SKM-1 (cell line): ENCODE data around the gene IL13.

ENCODE experiments used
- DNase-seq: peaks from one replicate; lab custom pipeline; 2025; ENCODE audit not compliant: unreplicated experiment; lab: John Stamatoyannopoulos, UW

Gene IL13

DNA sequence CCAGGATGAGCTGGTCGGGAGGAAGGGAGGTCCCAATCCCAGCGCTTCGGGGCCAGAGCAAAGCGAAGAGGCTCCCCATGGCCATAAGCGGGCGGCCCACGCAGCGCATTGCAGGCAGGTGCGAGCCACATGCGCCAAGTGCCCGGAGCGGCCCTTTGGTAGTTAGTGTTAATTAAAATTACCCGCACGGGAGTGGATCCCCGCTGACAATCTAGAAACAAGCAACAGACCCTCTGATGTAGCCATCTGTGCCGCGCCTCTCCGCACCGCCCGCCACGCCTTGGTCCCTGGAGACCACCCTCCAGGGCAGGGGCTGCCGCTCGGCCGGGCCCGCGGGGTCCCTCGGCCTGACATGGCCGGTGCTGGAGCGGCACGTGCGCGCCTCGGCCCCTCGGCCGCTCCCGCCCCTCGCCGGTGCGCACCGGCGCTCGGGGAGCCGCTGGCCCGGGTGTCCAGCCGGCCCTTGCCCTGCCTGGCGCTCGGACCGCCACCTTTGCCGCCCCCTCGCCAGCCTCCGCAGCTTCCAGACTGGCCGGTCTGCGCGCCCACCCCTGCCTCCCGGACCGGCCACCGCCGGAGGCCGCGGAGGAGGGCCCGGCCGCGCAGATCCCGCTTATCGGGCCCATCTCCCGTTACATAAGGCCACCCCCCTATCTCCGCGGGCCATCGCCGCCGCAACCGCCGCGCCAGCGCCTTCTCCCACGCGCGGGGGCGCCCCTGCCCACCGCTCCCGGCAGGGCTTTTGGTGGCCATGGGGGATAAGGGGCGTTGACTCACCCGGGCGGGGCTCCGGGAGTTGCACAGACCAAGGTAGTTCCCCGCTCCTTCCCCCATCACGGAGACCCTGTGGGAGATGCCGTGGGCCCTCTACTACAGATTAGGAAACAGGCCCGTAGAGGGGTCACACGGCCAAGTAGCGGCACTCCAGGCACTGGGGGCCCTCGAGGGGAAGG, 1.9 kb upstream of the IL13 start:
- no peak for DNase-seq

DNA sequence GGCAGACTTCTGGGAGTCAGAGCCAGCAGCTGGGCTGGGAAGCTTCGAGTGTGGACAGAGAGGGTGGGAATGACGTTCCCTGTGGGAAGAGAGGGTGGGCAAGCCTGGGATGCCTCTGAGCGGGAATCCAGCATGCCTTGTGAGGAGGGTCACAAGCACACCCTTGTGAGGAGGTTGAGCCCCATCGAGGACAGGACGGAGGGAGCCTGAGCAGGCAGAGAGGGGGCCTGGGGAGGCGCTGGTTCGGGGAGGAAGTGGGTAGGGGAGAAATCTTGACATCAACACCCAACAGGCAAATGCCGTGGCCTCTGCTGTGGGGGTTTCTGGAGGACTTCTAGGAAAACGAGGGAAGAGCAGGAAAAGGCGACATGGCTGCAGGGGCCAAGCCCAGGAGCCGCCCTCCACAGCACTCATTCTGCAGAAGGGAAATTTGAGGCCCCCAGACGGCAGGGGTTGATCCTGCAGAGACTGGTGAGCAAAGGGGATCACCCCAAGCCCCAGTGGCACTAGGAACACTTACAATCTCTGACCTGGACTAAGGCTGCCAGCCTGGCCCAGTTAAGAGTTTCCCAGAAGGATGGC, 1.1 kb upstream of the IL13 start:
- DNase-seq: no peak

DNA sequence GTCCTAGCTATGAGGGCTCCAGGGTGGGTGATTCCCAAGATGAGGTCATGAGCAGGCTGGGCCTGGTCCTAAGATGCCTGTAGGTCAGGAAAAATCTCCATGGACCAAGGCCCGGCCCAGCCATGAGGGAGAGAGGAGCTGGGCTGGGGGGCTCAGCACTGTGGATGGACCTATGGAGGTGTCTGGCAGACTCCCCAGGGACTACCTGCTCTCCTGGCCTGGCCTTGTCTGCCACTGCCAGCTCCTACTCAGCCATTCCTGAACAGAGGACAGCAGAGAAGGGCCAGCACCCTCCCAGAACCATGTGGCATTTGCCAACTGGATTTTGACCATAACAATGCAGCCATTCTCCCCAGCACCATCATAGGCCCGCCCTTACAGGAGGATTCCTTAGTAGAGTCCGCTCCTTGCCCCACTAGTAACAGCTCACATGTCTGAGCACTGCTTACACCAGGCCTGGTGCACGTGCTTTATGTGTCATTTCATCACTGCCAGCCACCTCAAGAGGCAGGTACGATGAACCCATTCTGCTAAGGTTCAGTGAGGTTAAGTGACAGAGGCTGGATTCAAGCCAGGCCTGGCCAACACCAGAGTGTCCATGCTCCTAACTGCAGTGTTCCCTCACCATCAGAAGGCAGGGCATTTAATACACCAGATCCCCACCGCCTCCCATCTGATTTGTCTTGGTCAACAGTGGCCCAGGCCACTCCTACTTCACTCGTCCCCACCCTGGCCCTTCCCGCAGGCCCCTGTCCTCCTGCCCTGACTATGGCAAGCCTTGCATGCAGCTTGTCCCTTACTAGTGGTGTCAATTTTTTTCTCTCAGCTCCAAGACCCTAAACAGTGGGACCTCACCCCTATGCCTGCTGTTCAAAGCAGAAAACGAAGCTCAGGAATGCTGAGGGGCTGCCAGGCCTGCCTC, 669 bp downstream of the IL13 start:
- no peak for DNase-seq

DNA sequence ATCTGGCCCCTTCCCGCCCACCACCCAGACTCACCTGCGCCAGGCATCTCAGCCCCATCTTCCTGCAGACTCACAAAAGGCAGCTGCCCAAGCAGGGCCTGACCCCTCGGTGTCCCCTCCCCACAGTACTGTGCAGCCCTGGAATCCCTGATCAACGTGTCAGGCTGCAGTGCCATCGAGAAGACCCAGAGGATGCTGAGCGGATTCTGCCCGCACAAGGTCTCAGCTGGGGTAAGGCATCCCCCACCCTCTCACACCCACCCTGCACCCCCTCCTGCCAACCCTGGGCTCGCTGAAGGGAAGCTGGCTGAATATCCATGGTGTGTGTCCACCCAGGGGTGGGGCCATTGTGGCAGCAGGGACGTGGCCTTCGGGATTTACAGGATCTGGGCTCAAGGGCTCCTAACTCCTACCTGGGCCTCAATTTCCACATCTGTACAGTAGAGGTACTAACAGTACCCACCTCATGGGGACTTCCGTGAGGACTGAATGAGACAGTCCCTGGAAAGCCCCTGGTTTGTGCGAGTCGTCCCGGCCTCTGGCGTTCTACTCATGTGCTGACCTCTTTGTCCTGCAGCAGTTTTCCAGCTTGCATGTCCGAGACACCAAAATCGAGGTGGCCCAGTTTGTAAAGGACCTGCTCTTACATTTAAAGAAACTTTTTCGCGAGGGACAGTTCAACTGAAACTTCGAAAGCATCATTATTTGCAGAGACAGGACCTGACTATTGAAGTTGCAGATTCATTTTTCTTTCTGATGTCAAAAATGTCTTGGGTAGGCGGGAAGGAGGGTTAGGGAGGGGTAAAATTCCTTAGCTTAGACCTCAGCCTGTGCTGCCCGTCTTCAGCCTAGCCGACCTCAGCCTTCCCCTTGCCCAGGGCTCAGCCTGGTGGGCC, 1.9 kb downstream of the IL13 start:
- DNase-seq: no peak

DNA sequence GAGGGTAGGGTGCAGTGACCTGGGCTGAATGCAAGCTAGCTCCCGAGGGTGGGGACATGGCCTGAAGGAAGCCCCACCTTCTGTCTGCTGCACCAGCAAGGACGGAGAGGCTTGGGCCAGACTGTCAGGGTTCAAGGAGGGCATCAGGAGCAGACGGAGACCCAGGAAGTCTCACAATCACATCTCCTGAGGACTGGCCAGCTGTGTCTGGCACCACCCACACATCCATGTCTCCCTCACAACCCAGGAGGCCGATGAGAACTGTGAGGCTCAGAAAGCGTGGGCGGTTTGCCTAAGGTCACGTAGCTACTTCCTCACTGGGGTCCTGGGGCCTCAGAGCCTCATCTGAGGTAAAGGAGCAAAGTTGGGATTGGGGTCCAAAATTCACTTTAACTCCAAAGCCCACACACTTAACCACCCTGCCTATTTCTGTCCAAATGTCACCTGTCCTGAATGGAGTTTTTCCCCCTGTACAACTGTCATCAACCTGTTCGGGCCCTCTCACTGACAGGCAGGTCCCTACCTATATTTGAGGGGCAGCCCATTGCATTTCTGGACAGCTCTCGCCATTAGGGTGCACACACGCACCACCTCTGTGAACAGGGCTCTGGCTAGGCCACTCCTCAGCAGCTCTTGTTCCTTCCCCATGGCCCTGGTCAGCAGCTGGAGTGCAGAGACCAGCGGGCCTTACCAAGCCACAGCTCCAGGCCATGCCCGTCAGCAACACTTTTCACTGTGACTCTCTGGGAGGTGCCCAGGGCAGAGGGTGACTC, 3.4 kb downstream of the IL13 start:
- DNase-seq: no peak

DNA sequence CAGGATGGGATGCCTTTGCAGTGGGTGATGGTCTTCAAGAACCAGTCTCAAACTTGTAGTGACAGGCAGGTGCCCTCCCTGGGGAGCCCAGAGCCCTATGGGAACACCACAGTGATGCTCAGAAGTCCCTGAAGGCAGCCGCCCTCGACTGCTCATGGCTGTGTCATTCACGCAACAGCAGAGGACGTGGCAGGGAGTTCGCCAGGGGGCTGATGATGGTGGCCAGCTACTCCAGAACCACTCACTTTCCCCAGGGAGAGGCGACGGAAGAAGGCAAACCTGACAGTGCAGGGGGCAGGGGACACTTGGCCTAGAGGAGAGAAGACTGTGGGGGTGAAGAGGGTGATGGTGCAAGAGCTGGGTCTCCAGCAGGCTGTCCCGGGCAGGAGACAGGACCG, 4.0 kb downstream of the IL13 start:
- DNase-seq: no peak

DNA sequence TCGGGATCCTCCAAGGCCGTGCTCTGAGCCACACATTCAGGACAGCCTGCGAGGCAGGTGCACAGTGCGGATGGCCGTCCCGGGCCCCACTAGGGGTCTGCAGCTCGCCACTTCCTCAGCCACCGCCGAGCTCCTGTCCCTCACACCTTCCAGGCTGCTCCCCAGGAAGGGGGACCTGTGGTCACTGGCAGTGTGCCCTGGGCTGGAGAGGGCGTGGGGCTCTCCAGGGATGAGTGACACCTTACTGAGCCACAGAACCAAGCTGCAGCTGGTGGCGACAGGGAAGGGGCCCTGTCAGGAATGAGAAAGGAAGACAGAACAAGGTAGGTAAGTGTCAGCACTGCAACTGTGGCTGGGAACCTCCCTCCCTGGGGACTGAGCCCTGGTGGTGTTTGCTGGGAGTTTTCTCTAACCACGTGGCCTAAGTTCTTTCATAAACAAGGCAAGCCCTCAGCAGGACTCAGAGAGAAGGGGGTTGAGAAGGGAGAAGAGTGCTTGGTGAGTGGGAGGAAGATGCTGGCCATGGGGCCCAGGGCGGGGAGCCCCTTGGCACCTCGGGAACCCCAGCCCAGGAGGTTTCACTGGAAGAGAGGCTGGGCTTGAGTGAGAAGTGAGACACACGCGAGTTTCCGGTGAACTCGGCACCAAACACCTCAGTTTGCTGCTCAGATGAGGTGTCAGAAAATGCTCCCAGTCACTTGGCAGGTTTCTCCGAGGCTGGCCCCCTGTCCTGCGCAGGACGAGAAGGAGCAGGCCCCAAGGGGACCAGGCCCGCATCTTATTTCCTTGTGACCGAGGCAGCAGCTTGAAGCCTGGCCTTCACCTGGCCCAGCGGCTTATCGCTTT, 5.2 kb downstream of the IL13 start:
- DNase-seq: no peak

DNA sequence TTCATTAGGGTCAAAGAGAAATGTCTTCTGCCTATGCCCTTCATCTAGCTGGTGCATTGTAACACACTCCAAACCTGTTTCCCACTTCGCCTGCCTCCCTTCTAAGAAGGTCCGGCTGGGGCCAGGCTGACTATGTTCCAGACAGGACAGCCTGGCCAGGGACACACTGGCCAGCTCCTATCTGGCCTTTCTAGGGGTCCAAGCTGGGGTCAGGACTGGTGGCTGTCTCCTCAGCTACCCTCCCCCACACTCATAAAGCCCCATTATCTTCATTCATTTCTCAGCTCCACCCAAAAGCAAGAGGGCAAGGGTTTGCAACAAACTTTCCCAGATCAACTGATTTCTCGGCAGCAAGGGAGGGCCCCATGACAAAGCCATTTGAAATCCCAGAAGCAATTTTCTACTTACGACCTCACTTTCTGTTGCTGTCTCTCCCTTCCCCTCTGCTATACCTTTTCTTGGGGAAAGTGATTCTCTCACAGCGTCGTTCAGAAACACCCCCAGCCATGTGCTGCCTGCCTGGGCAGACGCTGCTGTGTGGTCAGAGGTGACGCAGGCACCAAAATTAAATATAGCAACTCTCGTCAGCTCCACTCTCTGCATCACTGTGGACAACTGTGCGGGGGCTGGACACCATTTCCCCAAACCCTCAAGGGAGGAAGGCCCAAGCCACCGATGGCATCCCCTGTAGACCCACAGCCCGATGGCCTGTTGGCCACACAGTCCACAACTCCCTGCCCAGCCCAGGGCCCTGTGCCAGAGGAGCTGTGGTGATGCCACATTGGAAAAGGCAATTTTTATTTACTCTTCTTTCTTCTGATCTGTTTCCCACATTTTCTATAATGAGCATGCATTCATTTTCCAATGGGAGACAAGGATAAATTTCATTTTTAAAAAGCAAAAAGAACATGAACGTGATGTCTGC, 6.1 kb downstream of the IL13 start:
- DNase-seq: no peak

DNA sequence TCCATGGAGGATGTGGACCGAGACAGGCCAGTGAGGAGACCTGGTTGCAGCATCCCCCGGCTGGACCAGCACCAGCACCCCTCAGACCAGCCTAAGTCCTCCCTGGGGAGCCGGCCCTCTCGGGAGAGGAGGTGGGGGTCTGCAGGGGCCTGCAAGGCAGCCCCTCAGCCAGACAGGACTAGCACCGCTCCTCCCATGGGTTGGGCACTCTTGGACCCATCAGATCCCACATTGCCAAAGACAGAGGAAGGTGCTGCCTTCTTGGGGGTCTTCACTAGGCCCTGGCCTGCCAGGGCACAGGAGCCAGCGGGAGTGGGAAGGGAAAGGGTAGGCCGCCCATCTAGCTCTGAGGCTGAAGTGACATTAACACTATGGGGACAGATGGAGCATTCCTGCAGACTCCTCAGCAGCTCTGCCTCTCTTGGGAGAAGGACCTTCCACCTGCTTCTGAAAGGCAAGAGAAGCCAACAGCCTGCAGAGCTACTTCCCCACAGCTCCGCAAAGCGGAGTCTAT, 6.8 kb downstream of the IL13 start:
- DNase-seq: no peak

DNA sequence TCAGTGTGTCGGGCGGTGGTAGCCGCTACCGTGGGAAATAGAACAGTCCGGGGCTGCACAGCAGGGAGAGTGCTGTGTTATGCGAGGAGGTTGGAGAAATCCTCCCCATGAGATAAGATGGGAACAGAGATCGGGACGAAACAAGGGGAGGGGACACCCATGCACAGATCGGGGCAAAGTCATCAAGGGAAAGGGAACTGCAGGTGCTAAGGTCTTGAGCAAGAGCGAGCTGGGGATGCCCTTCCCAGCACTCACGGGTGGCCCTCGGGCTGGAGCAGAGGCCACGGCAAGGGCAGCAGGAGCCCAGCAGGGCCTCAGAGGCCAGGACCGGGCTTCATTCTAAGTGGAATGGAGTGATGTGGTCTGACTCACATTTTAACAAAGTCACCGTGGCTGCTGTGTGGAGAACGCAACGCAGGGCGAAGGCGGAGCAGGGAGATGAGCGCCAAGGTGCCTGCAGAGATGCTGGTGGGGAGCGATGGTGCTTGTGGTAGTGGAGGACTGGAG, 7.7 kb downstream of the IL13 start:
- no peak for DNase-seq

DNA sequence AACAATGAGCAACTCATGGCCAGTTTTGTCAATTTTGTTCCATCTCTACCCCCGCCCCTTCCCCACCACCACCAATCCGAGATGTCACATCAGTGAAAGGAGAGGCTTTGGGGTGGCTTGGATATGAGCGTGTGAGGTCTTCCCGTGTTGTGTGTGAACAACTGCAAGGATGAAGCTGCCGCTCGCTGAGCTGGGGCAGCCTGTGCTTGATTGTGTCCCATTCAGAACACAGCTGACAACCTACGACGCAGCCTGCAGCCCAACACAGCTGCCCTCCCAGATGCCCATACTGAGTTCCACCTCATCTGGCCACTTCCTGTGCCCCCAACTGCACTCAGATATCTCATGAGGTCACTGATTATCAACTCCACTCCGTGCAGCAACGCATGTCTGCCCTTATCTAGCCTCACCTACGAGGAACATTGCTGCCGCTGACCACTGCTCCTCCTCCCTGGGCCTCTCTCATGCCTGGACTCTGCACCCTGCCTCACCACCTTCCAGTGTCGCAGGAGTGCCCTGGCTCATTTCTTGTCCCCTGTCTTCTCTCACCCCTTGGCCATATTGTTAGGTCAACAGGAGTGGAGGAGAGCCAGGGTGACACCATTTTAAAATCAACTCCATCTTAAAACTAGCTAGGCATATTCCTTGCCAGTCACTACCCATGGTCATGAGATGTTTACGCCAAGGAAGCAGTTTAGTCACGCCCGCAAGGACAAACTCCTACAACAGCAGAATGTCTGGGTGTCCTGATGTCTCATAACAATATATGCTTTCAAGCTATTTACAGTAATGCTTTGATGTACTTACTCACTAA, 8.5 kb downstream of the IL13 start:
- no peak for DNase-seq

DNA sequence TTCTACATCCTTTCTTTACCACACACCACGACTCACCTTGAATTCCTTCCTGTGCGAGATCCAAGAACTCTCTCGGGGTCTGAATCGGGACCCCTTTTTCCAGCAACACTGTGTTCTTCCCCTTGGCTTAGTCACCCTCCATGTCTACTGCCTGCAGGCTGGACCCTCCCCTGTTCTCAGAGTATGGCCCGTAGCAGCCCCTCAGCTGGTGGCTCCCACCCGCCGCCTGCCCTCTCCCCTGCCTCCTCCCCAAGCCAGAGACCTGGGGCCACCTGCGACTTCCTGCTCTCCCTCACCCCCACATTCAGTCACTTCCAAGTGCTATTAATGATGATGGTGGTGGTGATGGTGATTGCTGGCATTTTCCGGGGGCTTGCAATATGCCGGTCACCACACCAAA, 9.3 kb downstream of the IL13 start:
- no peak for DNase-seq

DNA sequence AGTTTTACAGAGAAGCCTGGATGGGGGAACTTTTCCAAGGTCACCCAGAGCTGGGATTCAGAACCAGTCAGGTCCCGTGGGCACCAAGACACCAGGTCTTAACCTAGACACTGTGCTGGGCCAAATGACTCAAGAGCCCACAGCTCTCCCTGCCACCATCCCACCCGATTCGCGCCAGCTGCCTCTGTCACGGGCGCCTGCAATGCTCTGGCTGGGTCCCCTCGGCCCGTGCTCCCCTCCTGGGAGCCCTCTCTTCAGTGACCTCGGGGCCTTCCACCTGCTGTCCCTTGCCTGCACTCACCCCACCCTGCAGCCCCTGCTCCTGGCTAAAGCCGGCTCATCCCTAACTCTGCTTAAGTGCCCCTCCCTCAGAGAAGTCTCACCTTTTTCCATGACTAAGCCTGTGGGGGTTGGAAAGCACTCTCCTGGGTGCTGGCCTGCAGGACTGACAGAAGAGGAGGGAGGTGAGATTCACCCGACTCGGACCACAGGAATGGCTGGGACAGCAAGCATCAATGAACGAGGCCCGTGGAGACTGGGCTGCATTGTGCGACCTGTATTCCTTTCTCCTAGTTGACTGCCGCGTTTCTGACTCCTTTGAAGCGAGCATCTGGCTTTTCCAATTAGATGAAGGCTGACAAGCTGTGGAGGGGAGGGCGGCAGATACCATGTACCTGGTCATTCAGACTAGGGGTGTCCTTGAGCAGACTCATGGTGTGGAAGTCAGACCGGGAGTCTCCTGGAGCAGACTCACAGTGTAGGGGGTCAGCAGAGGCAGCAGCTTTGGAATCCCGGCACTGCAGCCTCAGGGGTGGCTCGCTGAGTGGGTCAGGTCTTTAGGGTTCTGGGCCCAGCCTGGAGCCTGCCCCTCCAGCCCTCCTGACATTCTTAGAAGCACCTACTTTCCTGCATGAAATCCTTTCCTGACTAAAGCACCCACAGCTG, 10.1 kb downstream of the IL13 start:
- no peak for DNase-seq

DNA sequence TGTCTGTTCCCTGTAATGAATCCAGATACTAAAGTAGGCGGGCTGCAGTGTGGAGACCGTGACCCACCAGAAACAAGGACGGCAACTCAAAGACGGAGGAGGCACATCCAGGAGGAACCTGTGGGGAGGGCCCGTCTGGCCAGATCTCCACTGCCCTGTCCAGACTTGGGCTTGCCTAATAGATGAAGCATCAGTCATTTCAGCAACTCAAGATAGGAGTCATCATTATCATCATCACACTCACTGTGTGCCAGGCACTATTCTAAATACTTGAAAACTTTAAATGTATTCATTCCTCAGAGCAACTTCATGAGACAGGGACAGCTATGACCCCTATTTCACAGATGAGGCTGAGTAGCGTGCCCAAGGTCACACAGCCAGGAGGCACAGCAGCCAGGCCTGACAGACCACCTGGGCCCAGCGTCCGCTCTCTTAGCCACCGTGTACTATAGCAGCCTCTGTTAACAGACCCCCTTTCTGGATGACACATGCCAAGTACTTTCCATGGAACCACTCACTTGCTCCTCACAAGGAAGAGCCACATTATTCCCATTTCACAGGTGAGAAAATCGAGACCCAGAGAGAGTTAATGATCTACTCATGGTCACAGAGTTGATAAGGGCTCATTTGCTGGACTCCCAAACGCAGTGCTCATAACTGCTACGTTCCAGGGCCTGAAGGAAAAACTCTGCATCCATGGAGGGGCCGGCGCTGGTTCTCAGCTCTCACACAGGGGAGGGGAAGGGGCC, 10.9 kb downstream of the IL13 start:
- no peak for DNase-seq

DNA sequence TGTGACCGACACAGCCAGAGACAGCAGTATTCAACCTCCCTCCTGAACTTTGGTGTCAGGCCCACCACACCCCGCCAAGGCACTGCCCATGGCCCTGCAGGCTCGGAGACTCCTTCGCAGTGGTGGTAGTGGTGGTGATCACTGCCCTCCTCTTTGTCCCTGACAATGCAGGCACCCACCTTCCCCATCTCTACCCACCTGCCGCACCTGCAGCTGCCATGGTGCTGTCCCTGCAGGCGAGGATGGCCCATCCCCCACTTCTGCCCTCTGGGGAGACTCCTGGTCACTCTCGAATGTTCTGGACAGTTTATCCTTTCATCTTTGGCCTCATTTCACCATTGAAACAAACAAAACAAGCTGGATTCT, 11.5 kb downstream of the IL13 start:
- no peak for DNase-seq
